Stimulated activated naive CD8-positive, alpha-beta T cell treated with anti-CD3 and anti-CD28 coated beads, Interleukin-15, amount 100 ng/mL, for 72 hours (primary cell): ENCODE data around the gene MAST4.
A peak's percentile ranks its signal among the peaks of the same experiment; 100 is the strongest.

ENCODE experiments used
- ATAC-seq: fragments of 150-1000 bp; cut with Tn5 transposase; 2 replicates; pipeline ENCODE4 v1.10.0; 2021; ENCODE audit warnings: mild to moderate bottlenecking, moderate library complexity
- DNase-seq, 2 donors: peaks; one replicate each; pipeline ENCODE4 v3.0.0; 2021 to 2022
- H3K27ac Mint-ChIP-seq, 2 donors: one replicate each; pipeline ENCODE4 v1.8.0; 2022; ENCODE audit warnings: mild to moderate bottlenecking in 2 of 2, mixed read lengths in 2 of 2, moderate library complexity in 2 of 2
- H3K27me3 Mint-ChIP-seq: one replicate; pipeline ENCODE4 v1.8.0; 2022; ENCODE audit warnings: mixed read lengths
- H3K4me1 Mint-ChIP-seq: one replicate; pipeline ENCODE4 v1.8.0; 2022; ENCODE audit warnings: mild to moderate bottlenecking, mixed read lengths
- H3K4me3 Mint-ChIP-seq, 2 donors: one replicate each; pipeline ENCODE4 v1.8.0; 2022; ENCODE audit warnings: mild to moderate bottlenecking in 2 of 2, mixed read lengths in 2 of 2, moderate library complexity in 1 of 2
- H3K9me3 Mint-ChIP-seq, 2 donors: one replicate each; pipeline ENCODE4 v1.8.0; 2022; ENCODE audit warnings: mixed read lengths in 2 of 2

The MAST4 gene

GRCh38 chr5:67082941-67083340 is 486.7 kb downstream of the MAST4 start:
- DNase-seq (no peak), ATAC-seq (no peak)
- H3K4me3 Mint-ChIP-seq: no peak overlapping the region
- H3K27ac Mint-ChIP-seq: no peak overlapping the region
- no peaks in the 10 kb centered on the region for H3K27me3 Mint-ChIP-seq
- H3K9me3 Mint-ChIP-seq: no peaks in the 10 kb centered on the region
- peaks cover 13% of the 10 kb centered on the region for H3K4me1 Mint-ChIP-seq

DNA sequence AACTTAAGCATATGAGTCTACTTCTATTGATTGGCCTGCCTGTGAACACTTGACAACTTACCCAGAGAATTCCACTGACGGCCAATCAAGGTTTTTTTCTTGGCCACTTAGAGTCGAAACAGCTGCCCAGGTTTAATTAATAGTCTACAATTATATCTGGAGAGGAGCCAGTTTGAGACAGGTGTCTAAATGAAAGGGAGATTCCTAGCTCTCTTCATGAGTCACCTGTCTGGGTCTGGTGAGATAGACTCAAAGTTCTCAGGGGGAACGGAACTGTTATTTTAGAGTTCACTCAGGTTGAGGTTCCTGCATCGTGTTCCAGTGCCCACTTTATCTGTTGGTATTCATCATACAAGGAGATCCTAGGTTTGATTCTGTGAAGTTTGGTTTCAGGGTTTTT is 489.4 kb downstream of the MAST4 start:
- Mint-ChIP-seq H3K27me3 (no peaks in the 10 kb centered on the region), H3K4me1 (peaks cover 13% of the 10 kb centered on the region), H3K9me3 (no peaks in the 10 kb centered on the region), H3K27ac (no peak overlapping the region), H3K4me3 (no peak overlapping the region)
- no peak for DNase-seq
- ATAC-seq: no peak

GRCh38 chr5:67089200-67089725 is 493.1 kb downstream of the MAST4 start:
- Mint-ChIP-seq H3K9me3 (no peaks in the 10 kb centered on the region), H3K4me1 (peaks cover 8% of the 10 kb centered on the region), H3K4me3 (no peak overlapping the region), H3K27me3 (no peaks in the 10 kb centered on the region), H3K27ac (no peak overlapping the region)
- ATAC-seq (no peak), DNase-seq (no peak)

DNA sequence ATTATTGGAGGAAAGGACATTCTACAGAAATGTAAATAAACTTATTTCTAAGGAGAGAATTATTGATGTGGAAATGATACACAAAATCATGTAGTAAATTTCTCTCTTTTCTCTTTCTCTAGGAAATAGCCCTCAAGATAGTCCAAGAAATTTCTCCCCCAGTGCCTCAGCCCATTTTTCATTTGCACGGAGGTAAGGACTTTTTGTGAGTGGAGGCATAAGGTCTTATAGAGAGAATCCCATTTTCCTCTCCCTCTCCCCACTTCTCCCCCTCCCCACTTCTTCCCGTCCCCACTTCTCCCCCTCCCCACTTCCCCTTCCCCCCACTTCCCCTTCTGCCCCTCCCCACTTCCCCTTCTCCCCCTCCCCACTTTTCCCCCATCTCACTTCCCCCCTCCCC is 493.8 kb downstream of the MAST4 start:
- Mint-ChIP-seq H3K4me1 (peaks cover 8% of the 10 kb centered on the region), H3K4me3 (no peak overlapping the region), H3K27ac (no peak overlapping the region), H3K9me3 (no peaks in the 10 kb centered on the region), H3K27me3 (no peaks in the 10 kb centered on the region)
- ATAC-seq: no peak
- DNase-seq: no peak

- no peak overlapping the region for H3K4me3 Mint-ChIP-seq
- ATAC-seq: no peak
Measured at GRCh38 chr5:67090593-67090992, 494.4 kb downstream of the MAST4 start.

GRCh38 chr5:67092535-67092934 is 496.3 kb downstream of the MAST4 start:
- no peak for ATAC-seq
- Mint-ChIP-seq H3K4me3 (no peak overlapping the region), H3K4me1 (no peaks in the 10 kb centered on the region), H3K27ac (no peak overlapping the region), H3K9me3 (no peaks in the 10 kb centered on the region), H3K27me3 (no peaks in the 10 kb centered on the region)
- no peak for DNase-seq

More at GRCh38 chr5:67090593-67090992, 494.4 kb downstream of the MAST4 start:
- DNase-seq: no peak
- Mint-ChIP-seq H3K4me1 (peaks cover 4% of the 10 kb centered on the region), H3K27me3 (no peaks in the 10 kb centered on the region), H3K9me3 (no peaks in the 10 kb centered on the region), H3K27ac (no peak overlapping the region)

DNA sequence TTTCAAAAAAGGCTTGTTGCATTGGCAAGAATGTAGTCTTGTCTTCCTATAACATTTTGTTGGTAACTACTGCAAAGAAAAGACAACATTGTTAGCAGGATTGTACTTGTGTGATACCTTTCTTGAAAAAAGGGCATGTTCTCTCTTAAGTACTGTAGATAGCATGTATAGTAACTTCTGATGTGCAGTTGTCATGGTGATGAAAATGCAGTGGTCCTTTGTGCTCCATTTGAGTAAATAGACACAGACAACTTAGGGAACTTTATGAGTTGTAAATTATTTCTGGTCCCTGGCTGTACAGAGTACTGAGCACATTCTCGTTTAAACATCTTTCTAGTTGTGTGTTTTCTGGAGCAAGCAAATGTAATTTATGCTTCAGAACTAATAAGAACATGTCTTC is 497.1 kb downstream of the MAST4 start:
- Mint-ChIP-seq H3K4me1 (no peaks in the 10 kb centered on the region), H3K27me3 (no peaks in the 10 kb centered on the region), H3K9me3 (no peaks in the 10 kb centered on the region), H3K27ac (no peak overlapping the region), H3K4me3 (no peak overlapping the region)
- DNase-seq (no peak), ATAC-seq (no peak)

DNA sequence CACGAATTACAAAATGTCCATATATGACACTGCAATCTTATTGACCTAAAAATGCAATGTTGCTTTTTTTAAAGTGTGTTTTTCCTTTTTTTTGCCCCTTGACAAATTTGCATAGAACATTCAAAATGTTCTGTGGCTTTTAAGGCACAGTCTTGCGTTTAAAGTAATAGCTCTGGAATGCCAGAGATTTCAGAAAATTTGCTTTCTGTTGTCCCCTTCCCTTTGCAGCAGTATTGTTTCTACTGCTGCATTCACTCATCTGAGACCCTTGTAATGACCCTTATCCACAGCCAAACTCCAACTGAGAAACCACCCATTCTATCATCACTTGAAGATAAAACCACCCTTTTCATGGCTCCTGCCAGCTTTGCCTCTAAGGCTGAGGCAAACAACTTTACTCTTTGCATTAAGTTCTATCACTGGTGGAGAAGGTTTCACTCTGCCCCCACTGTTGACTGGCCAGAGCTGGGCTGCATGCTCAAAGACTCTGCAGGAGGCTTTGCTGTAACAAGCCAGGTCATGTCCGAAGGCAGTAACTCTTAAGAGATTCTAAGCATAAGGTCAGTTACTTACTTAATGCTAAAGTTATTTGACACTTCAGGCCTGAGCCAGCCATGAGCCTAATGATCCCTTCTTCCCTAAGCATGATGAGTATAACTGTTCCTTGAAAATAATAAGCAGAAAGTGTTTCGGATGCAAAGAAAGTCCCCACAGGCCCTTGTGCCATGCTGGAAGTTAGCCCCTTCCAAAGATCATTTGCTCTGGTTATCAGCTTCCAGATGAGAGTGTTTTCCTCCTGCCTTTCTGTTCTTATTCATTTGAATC is 498.5 kb downstream of the MAST4 start:
- ATAC-seq: no peak
- Mint-ChIP-seq H3K4me1 (no peaks in the 10 kb centered on the region), H3K27ac (no peak overlapping the region), H3K9me3 (no peaks in the 10 kb centered on the region), H3K4me3 (no peak overlapping the region), H3K27me3 (no peaks in the 10 kb centered on the region)
- DNase-seq: no peak

DNA sequence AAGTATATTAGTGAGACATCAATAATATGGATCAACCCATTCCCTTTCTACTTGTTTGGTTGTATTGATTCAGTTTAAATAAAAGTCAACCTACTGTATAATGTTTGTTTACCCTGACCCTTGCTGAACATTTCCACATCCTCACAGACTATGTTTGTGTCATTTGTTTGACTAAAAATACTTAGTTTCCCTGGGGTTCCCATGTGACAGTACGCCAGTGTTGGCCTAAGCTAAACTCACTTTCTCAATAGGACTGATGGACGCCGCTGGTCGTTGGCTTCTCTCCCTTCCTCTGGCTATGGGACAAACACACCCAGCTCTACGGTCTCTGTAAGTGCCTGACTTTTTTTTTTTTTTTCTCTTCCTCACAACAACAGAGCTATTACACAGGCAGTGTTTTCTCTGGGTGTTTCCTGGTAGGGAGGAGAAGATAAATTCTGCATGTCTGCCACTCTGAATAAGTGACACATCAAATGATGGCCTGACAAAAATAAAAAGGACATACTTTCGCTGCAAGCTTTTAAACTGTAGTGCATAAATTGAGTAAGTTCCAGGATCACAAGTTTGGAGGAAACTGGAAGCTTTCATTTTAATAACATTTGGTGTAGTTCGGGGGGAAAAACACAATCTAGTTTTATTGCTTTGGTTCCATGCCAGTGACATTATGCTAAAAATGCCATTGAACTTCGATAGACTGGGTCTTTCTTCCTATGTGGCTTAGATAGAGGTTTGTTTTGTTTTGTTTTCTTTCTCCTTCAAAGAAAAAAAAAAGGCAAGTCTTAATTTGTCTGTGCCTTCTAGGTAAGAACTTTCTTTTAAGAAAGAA is 499.4 kb downstream of the MAST4 start:
- Mint-ChIP-seq H3K4me3 (no peak overlapping the region), H3K4me1 (peaks cover 7% of the 10 kb centered on the region), H3K27me3 (no peaks in the 10 kb centered on the region), H3K27ac (peak overlapping the region in 1 of 2 donors; percentile 5), H3K9me3 (no peaks in the 10 kb centered on the region)
- no peak for ATAC-seq
- DNase-seq: no peak

GRCh38 chr5:67098656-67099055 is 502.5 kb downstream of the MAST4 start:
- Mint-ChIP-seq H3K9me3 (no peaks in the 10 kb centered on the region), H3K27me3 (no peaks in the 10 kb centered on the region), H3K27ac (no peak overlapping the region), H3K4me1 (peaks cover 7% of the 10 kb centered on the region), H3K4me3 (no peak overlapping the region)
- DNase-seq (no peak), ATAC-seq (no peak)

- ATAC-seq (peak; percentile 74), DNase-seq (peak in 1 of 2 donors; percentile 17)
- H3K9me3 Mint-ChIP-seq: no peaks in the 10 kb centered on the region
- H3K27ac Mint-ChIP-seq: peak overlapping the region in 1 of 2 donors; percentile 86
- no peak overlapping the region for H3K4me3 Mint-ChIP-seq
- no peaks in the 10 kb centered on the region for H3K27me3 Mint-ChIP-seq
- H3K4me1 Mint-ChIP-seq: peaks cover 7% of the 10 kb centered on the region
Measured at GRCh38 chr5:67100301-67100700, 504.1 kb downstream of the MAST4 start.

DNA sequence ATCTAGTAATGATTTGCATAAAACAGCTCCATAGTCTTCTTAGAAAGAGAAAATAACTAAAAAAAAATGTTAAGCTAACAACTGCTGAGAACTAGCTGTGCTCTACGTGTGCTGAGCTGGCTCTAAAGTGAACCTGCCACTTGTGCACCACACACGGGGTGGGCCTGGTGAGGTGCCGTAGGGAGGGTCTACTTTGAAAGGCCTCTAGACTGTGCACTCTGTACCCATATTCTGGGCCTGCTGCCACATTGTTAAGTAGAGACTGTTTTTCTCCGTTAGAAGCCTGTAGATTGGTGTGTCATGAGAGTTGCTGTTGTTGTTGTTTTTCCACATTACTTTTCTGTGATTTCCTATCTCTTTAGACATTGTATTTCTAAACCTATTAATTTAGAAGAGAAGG is 506.5 kb downstream of the MAST4 start:
- DNase-seq: no peak
- ATAC-seq: no peak
- H3K27me3 Mint-ChIP-seq: no peaks in the 10 kb centered on the region
- no peak overlapping the region for H3K4me3 Mint-ChIP-seq
- no peaks in the 10 kb centered on the region for H3K9me3 Mint-ChIP-seq
- H3K27ac Mint-ChIP-seq: no peak overlapping the region
- H3K4me1 Mint-ChIP-seq: peaks cover 7% of the 10 kb centered on the region

- Mint-ChIP-seq H3K4me3 (no peak overlapping the region), H3K4me1 (peaks cover 6% of the 10 kb centered on the region), H3K27me3 (no peaks in the 10 kb centered on the region), H3K27ac (no peak overlapping the region), H3K9me3 (no peaks in the 10 kb centered on the region)
- DNase-seq (no peak), ATAC-seq (no peak)
Measured at GRCh38 chr5:67104859-67105258, 508.7 kb downstream of the MAST4 start.

- Mint-ChIP-seq H3K4me1 (peaks cover 2% of the 10 kb centered on the region), H3K4me3 (no peak overlapping the region), H3K9me3 (no peaks in the 10 kb centered on the region), H3K27ac (no peak overlapping the region), H3K27me3 (no peaks in the 10 kb centered on the region)
- ATAC-seq (no peak), DNase-seq (no peak)
Measured at GRCh38 chr5:67105270-67105669, 509.1 kb downstream of the MAST4 start.

DNA sequence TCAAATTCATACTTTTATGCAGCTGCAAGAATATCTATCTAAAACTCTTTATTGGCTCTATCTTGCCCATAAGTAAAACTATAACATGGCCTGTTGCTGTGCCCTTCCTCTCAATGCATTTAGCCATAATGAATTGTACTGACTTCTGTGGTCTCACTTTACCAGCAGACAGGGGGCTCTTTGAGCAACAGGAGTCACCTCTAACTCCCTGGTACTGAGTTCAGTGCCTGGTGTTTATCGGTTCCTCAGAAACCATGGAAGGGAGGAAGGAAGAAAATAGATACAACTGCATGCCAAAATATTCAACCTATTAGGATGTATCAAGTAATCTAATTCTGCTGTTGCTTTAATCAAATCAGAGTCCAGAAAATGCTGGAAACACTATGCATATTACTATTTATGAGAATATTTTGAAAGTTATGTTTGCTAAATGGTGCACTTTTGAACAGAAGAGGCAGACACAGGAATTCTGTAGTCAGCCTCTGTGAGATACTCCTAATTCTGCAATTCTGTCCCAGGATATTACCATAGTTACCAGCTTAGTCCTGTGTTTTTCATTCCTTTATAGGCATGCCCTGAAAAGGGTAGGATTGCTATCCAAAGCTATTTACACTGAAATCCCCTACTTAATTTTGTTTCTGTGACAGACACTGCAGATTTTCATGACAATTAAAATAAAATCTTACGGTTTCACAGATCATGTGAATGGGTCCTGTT is 510.6 kb downstream of the MAST4 start:
- no peak overlapping the region for H3K4me3 Mint-ChIP-seq
- no peak for DNase-seq
- ATAC-seq: no peak
- H3K27me3 Mint-ChIP-seq: no peaks in the 10 kb centered on the region
- no peaks in the 10 kb centered on the region for H3K9me3 Mint-ChIP-seq
- peak overlapping the region in 1 of 2 donors; percentile 12 for H3K27ac Mint-ChIP-seq
- H3K4me1 Mint-ChIP-seq: no peaks in the 10 kb centered on the region
